Omental fat pad (tissue), 4 donors: ENCODE results near the gene SLC6A3. TPM values are rescaled to one million over a fixed set of nuclear protein-coding genes. Genes with fewer than 3 reads are reported as not detected.
"Not testable (repeated sequence)": the region's sequence is repeated elsewhere in the genome, so short reads cannot be mapped to it uniquely, and the experiment has no call there.

Source experiments
- ATAC-seq: fragments of 150-250 bp; one replicate; pipeline ENCODE4 v1.9.1; 2016; ENCODE audit warnings: mild to moderate bottlenecking, moderate library complexity; ENCODE audit not compliant: low FRiP score
- DNase-seq: peaks from one replicate; pipeline ENCODE4 v3.0.0-alpha.2; 2019; ENCODE audit warnings: low spot score
- CTCF ChIP-seq, 3 donors: fragments of 450-650 bp; IDR thresholded peaks; one replicate each; pipeline ENCODE4 v1.5.1; 2016 to 2017; ENCODE audit warnings: antibody characterized with exemption in 3 of 3, mild to moderate bottlenecking in 3 of 3, moderate library complexity in 2 of 3
- total RNA-seq, 4 donors: library from RNA; depleted of rRNA; stranded (reverse); fragments of >200 nt; gene quantifications; one replicate each; pipeline ENCODE4 v1.1.0, GENCODE V29; 2016

Gene SLC6A3
- total RNA-seq, 4 donors from 2014 or later, result 0.32 to 1.2 (median 0.55) TPM

- TF ChIP-seq CTCF (IDR thresholded peaks at IDR 0.05), result no peak
- no peak for ATAC-seq
- DNase-seq, result no peak
These were observed 33.2 kb upstream of the SLC6A3 start for GRCh38 chr5:1478271-1479035.

- DNase-seq, result no peak
- no peak for TF ChIP-seq CTCF (IDR thresholded peaks at IDR 0.05)
- no peak for ATAC-seq
These were observed 32.1 kb upstream of the SLC6A3 start for GRCh38 chr5:1477341-1477740.

- DNase-seq, result no peak
- no peak for TF ChIP-seq CTCF (IDR thresholded peaks at IDR 0.05)
These were observed 31.7 kb upstream of the SLC6A3 start for GRCh38 chr5:1476967-1477310.

GRCh38 chr5:1476181-1476966, 31.1 kb upstream of the SLC6A3 start:
- DNase-seq (no peak), ATAC-seq (no peak)
- no peak for TF ChIP-seq CTCF (IDR thresholded peaks at IDR 0.05)

More at GRCh38 chr5:1476967-1477310, 31.7 kb upstream of the SLC6A3 start:
- ATAC-seq, result no peak

- not testable (repeated sequence) for DNase-seq, ATAC-seq
These were observed 30.3 kb upstream of the SLC6A3 start for GRCh38 chr5:1475544-1475900.

- DNase-seq (no peak), ATAC-seq (no peak)
- no peak for TF ChIP-seq CTCF (IDR thresholded peaks at IDR 0.05)
These were observed 29.8 kb upstream of the SLC6A3 start for GRCh38 chr5:1474866-1475543.

GRCh38 chr5:1474183-1474839, 29.1 kb upstream of the SLC6A3 start:
- ATAC-seq (no peak), DNase-seq (no peak)
- no peak for TF ChIP-seq CTCF (IDR thresholded peaks at IDR 0.05)
